GM18861 (cell line): ENCODE data around the gene TNFRSF4.

Source experiments
- ATAC-seq: cut with Tn5 transposase; IDR thresholded peaks from one replicate; pipeline ENCODE4 v1.9.1; 2021; ENCODE audit not compliant: unreplicated experiment

TNFRSF4 gene

DNA sequence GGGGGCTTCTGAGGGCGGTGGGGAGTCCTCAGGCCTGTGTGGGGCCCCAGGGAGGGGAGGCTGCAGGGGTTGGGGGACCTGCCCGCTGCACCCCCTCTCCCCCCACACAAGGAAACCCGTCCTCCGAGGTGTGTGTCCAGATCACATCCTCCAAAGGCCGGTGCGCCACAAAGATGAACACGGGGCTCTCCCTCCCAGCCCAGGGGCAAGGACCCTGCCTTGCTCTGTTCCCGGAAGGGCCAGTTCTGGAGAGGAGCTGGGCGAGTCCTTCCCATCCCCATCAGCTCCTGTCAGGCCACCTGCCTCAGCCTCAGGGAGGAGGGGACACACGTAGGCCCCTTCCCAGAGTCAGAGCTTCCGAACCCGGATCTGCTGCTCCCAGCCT lies 42.8 kb downstream of the TNFRSF4 start:
- ATAC-seq: no peak

DNA sequence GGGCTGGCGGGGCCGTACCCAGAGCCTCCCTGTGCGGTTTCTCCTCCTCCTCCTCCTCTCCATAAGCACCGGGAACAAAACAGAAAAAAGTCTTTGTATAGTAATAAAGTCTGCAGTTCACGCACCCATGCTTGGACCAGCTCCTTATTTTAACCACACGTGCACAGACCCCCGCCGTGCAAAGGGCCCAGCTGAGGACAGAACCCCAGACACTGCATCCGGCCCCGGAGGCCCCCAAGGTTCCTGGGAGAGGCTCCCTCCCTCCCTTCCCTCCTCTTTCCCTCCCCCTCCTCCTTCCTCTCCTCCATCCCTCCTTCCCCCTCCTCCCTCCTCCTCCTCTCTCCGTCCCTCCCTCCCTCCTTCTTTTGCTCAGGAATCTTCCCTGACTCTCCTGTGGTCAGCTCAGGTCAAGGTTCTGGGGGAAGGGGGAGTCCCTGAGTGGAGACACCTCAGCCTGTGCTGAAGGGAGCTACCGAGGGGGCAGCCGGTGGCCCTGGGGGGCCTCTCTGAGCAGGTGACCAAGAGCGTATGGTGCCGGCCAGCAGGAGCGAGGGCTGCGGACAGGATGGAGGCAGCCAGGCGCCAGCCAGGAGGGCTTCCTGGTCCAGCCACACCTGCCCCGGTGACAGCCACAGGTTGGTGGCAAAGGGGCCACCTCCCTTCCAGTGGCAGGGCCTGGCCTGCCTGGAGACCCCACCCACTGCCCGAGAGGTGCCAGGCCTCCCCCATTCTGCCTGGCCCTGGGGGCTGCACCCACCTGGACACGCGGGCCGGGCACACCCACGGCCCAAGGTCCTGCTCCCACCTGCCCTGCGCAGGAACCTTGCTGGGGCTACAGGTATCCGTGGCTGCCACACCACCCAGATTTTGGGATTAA lies 43.5 kb downstream of the TNFRSF4 start:
- no peak for ATAC-seq

DNA sequence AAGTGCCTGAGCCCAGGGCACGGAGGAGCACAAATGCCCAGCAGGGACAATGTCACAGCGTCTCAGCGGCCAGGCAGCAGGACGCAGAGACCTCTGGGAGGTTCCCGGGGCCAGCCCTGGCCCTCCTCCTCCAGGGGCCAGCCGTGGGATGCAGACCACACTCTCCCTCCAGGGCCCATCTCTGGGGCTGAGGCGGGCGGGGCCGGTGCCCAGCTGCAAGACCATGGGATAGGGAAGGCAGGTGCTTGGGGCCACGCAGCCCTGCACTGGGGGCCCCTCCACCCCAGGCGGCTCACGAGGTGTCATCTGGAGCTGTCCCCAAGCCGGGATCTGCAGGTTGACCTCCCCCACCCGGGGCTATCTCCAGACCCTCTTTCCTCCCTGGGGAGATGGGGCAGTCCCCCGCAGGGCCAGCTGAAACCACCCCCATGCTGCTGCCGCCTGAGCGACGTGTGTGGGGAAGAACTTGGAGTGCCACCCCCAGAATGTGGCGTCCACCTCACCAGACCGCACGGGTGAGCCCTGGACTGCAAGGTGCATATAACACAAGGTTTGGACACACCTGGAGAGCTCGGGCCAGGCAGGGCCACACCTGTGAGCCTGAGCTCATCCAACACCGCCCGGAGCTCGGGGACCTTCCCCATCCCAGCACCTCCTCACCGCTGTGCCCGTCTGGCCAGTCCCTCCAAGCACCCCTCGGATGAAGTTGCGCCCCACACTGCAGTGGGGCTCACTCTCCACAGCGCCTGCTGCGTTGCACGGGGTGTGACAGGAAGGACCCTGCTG lies 44.3 kb downstream of the TNFRSF4 start:
- ATAC-seq: no peak

DNA sequence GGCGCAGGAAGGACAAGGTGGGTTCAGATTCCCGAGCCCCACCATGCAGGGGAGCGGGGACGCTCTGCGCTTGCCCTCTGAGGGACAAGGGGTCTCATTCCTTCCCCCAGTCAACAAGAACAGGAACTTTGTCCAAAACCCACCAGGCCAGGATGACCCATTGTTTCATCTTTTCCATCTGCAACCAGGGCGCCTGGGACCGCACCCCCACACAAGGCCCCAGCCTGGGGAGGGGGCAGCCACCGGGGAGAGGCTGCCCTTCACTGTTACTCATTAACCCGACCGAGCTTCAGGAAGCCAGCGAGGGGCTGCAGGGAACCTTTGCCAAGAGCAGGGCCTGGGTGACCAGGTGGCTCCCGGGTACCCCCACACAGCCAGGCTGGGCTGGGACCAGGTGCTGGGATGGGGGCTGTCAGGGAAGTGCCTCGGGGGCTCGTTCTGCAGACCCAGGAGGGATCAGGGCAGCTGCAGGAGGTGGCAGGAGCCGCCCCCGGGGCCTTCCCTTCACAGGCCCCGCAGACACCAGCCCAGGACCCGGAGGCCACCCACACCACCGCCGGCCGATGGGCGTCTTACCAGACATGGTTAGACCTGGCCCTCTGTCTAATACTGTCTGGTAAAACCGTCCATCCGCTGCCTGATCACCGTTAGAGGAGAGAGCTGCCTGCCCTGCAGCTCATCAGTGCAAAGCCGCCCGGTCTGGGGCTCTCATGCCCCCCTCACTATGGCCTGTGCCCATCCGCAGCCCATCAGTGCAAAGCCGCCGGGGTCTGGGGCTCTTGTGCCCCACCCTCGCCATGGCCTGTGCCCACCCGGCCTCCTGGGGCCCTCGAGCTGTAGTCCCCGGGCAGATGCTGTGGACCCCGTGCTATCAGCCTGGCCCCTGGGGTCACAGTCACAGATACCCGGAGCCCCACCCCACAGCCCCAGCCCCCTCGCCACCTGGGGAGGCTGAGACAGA lies 45.2 kb downstream of the TNFRSF4 start:
- no peak for ATAC-seq

DNA sequence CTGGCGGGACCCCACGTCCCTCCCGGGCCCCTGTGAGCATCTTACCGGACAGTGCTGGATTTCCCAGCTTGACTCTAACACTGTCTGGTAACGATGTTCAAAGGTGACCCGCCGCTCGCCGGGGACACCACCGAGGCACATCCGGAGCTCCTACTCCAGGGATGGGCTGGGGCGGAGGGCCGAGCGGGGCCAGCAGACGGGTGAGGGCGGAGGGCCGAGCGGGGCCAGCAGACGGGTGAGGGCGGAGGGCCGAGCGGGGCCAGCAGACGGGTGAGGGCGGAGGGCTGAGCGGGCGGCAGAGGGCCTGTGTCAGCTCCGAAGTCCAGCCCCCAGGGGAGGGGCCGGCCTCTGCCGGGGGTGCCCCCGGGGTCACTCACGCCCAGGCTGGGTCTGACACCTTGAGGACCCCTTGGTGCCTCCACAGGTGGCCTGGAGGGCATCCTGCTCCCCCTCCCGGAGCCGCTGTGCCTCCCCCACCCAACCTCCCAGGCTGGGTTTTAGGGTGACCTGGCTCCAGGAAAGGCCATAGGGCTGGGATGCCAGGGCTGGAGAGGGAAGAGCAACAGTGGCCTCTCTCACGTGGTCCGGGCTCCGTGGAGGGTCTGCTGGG lies 46.0 kb downstream of the TNFRSF4 start:
- no peak for ATAC-seq

DNA sequence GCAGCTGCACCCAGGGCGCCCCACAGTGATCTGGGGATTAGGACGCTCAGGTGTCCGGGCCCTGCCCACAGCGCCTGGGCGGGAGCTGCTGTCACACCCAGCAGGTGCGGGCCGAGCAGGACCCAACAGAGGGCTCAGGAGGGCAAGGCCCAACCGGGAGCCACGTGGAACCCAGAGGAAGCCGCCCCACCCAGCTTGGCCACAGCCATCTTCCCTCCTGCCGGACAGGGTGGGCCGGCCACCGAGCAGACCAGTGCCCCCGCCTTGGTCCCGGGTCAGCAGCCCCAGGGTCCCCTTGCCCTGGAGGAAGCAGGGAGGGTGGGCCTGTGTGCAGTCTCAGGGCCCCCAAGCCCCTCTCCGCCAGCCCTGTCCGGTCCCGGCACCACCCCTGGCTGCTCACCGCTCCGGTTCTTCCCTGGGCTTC lies 46.5 kb downstream of the TNFRSF4 start:
- no peak for ATAC-seq

DNA sequence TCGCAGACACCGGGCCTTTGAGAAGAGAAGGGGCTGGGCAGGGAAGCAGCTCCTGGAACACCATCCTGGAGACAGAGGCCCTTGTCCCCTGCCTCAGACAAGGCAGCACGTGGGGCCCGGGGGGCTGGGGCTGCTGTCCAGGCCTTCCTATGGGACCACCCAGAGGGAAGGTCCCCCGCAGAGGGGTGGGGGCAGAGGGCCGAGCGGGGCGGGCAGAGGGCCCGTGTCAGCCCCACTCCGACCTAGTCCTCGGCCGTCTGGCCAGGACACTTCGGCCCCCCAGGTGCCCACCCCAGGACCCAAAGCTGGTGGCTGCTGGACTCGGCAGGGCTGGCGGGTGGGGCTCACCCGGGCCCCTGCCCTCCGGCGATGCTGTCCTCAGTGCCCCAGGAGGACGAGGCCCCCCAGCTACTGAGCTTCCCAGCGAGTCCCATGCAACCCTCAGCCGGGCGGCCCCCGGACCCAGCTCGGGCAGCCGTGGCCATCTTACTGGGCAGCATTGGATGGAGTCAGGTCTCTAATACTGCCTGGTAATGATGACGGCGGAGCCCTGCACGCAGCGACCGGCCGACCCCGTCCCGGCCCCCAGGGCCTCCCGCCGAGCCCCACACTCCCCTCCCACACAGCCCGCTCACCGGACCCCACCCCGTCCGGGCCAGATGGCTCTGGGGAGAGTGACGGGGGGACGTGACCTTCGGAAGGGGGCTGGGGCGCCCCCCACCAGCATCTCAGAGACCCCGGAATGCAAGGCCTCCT lies 47.1 kb downstream of the TNFRSF4 start:
- ATAC-seq: no peak

DNA sequence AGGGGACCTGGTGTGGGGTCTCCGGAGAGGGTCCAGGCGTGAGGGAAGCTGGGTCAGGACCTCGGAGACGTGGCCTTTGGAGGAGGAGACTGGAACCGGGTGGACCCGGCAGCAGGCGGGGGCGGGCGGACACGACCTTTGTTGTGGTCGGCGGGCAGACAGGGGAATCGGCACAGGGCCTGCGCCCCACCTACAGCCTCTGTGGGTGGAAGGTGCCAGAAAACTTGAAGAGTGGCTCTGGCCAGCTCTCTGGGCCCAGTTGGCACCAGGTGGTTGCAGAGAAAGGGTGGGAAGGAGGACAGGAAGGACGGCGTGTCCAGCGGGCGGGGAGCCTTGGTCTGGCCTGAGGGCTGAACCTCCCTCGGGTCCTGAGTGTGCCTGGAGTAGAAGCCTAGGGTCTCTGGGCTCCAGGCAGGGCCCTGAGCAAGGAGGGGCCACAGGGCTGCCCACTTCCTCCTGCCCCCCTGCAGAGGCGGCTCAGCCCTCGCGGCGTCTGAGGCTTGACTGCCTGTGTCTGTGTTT lies 48.0 kb downstream of the TNFRSF4 start:
- ATAC-seq: no peak

DNA sequence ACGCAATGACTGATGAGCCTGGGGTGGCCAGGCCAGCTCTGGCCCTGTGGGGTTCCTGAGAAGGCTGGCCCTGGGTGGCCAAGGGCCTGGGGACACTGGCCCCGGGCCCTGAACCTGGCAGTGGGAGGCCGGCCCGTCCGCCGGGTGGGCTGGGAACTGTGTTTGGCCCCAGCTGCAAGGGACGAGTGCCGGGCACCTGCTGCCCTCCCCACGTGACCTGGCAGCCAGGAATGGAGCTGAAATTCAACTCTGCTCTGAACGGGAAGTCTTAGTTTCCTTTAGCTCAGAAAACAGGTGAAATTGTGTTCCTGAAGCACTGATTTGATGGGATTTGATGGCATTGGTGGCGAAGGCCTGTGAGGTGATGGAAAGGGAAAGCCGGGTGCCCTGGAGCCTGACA lies 48.5 kb downstream of the TNFRSF4 start:
- no peak for ATAC-seq

DNA sequence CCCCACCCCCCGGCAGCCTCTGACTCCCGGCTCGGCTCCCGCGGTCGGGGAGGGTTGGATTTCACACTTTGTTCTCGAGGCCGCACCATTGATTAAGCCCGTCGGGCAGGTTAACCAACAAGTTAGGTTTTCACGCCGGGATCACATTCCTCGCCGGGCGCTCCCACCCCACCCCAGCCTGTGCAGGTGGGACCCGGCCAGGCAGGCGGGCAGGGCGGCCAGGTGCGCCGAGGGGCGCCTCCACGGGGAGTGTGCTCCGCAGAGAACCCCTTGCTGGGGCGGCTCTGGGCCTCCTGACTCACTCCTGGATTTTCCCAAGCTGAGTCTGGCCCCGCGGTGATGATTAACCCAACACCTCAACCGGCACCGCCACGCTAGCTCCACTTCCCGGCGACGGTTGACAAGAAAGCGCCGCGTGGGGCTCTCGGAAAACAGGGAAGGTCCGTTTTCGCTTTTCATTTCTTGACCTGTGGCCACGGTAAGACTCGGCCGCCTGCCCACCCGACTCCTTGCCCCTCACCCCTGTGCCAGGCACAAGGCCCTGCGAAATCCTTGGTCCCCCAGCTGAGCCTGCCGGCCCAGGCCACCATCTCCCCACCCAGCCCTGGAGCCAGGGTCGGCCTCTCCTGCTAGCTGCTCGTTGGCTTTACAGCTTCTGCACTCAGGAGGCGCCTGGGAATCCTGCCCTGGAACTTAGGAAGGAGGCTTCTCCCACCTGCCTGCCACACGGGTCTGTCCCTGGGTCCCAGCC lies 49.1 kb downstream of the TNFRSF4 start:
- no peak for ATAC-seq

DNA sequence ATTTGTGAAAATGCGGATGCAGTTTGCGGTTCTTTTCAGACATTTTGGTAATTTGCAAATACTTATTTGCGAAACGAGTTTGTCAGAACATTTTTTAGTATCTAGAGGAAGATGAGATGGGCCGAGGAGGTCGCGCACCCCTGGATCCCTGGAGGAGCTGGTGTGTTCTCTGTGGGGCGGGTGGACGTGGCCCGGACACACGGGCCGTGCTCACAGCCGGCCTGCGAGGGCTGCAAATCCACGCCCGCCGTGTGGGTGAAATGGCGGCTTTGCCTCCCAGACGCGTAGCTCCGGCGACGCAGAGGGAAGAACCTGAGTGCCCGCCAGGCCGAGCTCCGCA lies 49.6 kb downstream of the TNFRSF4 start:
- ATAC-seq: no peak

DNA sequence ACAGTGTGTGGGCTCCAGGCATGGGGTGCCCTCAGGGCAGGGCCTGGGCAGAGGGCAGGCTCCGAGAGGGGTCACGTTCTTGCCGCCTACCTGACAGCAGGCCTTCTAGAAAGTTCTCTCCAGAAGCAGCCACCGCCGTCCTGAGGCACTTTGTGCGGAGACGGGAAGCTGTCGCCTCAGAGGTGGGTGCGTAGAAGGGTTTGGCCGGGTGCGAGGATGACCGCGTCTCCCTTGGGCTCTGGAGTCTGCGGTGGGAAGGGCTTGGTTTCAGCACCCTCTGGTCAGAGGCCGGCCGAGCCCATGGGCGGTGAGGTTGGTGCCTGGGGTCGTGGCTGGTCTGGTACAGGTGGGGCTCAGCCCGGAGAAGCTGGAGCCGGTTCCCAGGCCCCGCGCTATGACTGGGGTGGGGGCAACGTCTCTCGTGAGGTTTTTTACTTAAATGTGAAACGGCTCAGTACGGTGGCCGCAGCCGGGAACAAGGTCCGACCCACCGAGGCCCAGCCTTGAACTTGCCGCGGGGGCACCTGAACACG lies 50.3 kb downstream of the TNFRSF4 start:
- no peak for ATAC-seq

DNA sequence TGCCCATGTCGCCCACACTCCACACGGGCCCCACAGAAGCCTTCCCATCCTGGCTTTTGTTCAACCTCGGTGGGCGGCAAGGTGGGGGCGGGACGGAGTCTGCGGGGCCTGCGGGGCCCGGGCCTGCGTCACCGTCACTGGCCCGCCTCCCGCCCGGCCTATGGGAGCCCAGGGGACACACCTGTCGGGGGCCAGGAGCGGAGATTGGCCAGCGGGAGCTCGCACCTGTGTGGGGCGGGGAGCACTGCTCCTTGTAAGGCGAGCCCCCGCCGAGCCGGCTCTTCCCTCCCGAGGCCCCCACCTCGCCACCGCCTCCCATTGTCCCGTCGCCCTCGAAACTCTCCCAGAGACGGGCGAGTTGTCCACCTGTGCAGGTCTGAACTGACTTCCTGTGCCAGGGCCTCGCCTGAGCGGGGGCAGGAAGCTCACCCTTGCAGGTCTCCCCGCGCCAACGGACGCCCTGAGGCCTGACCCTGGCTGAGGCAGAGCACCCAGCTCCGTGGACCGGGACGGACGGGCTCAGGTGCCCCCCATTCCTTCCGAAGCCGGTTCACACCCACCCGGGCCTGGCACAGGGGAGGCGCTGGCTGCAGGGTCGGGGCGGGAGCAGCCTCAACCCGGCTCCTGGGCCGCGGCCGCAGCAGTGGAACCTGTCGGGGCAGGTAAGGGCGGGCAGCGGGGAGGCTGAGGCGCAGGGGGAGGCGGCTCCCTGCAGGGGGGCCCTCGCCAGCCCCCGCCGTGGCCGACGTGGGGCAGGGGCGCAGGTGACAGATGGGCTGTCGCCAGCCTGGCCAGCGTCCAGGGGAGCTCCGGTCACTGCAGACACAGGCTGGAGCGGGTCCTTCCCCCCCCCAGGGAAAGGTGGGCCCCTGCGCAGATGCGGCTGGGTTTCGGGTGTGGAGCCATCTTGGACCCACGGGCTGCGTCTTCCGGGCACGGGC lies 51.1 kb downstream of the TNFRSF4 start:
- no peak for ATAC-seq

DNA sequence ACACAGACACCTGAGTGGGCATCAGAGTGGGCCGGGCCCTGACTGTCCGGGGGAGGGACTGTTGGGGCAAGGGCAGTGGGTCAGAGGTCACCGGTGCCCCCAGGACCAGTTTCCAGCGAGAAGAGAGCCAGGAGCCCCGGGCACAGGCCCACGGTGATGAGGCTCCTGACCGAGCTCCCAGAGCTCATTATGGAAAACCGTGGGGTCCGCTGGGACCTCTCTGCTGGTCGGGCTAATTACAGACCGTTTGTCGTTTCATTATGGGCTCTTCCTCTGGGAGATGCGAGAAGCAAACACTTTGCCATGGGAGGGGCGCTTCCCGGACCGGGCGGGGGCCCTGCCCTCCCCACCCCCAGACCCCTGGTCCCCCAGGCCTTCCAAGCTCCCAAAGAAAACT lies 52.3 kb downstream of the TNFRSF4 start:
- no peak for ATAC-seq
